CD4-positive, CD25-positive, alpha-beta regulatory T cell (primary cell): ENCODE results near the gene DYNLT2B. TPM values are rescaled to one million over a fixed set of nuclear protein-coding genes. Genes with fewer than 3 reads are reported as not detected.

Source experiments
- ATAC-seq, 2 donors: fragments of 150-1000 bp; cut with Tn5 transposase; one replicate each; pipeline ENCODE4 v1.10.0; 2021; ENCODE audit warnings: low read depth in 2 of 2, moderate number of reproducible peaks in 2 of 2, moderate library complexity in 1 of 2
- DNase-seq, 3 donors: peaks; one replicate each; pipeline versions ENCODE4 v3.0.0 to v3.0.0-alpha.2; 2012 to 2022; ENCODE audit warnings: mixed read lengths in 1 of 3
- H3K27ac ChIP-seq: one replicate; pipeline ENCODE4 v1.7.0; 2013; ENCODE audit warnings: mild to moderate bottlenecking, low read length; ENCODE audit not compliant: insufficient read depth, poor library complexity, severe bottlenecking
- H3K27me3 ChIP-seq: one replicate; pipeline ENCODE4 v1.7.0; 2013; ENCODE audit warnings: low read length; ENCODE audit not compliant: control insufficient read depth, insufficient read depth
- H3K36me3 ChIP-seq: one replicate; pipeline ENCODE4 v1.7.0; 2013; ENCODE audit warnings: mild to moderate bottlenecking, low read length, moderate library complexity; ENCODE audit not compliant: control insufficient read depth, insufficient read depth
- H3K4me1 ChIP-seq: 2 replicates; pipeline ENCODE4 v1.7.0; 2013; ENCODE audit warnings: mild to moderate bottlenecking, low read length; ENCODE audit not compliant: insufficient read depth, control insufficient read depth, poor library complexity, severe bottlenecking
- H3K4me3 ChIP-seq: one replicate; pipeline ENCODE4 v1.7.0; 2013; ENCODE audit warnings: low read depth, mild to moderate bottlenecking, low read length, moderate library complexity
- H3K9me3 ChIP-seq, 2 experiments: 1 replicate in 1 of 2; 2 replicates in 1 of 2; pipeline ENCODE4 v1.7.0; 2013; ENCODE audit warnings: low read length in 2 of 2, mild to moderate bottlenecking in 1 of 2, moderate library complexity in 1 of 2; ENCODE audit not compliant: control insufficient read depth in 2 of 2
- H3K27ac Mint-ChIP-seq, 3 donors: one replicate each; pipeline ENCODE4 v1.8.0; 2020 to 2022; ENCODE audit warnings: mild to moderate bottlenecking in 3 of 3, mixed read lengths in 3 of 3, moderate library complexity in 2 of 3
- H3K27me3 Mint-ChIP-seq: one replicate; pipeline ENCODE4 v1.8.0; 2022; ENCODE audit warnings: mild to moderate bottlenecking, mixed read lengths
- H3K36me3 Mint-ChIP-seq: one replicate; pipeline ENCODE4 v1.8.0; 2020; ENCODE audit warnings: mixed read lengths
- H3K4me1 Mint-ChIP-seq, 4 donors: one replicate each; pipeline ENCODE4 v1.8.0; 2020 to 2022; ENCODE audit warnings: mixed read lengths in 4 of 4, mild to moderate bottlenecking in 1 of 4
- H3K4me3 Mint-ChIP-seq, 4 donors: one replicate each; pipeline ENCODE4 v1.8.0; 2020 to 2022; ENCODE audit warnings: mild to moderate bottlenecking in 4 of 4, mixed read lengths in 4 of 4, moderate library complexity in 3 of 4
- H3K9me3 Mint-ChIP-seq, 7 donors: one replicate each; pipeline ENCODE4 v1.8.0; 2020 to 2022; ENCODE audit warnings: mixed read lengths in 7 of 7, mild to moderate bottlenecking in 3 of 7, moderate library complexity in 2 of 7
- polyA plus RNA-seq, 4 donors: library from polyadenylated mRNA; unstranded; fragments of 300-500 nt; fragmentation: Illumina TruSeq; gene quantifications; one replicate each; pipeline ENCODE4 v1.2.3, GENCODE V29; 2021
- total RNA-seq: library from RNA; stranded (reverse); gene quantifications from one replicate; pipeline ENCODE4 v1.2.3, GENCODE V29; 2022

Gene DYNLT2B
- total and polyA plus RNA-seq, 5 donors from 2014 or later = 9.1 to 20.7 (median 16.6) TPM

GRCh38 chr3:196273655-196274054, 44.4 kb downstream of the DYNLT2B start:
- no peaks in the 10 kb centered on the region for H3K27me3 ChIP-seq
- H3K4me3 ChIP-seq = no peak overlapping the region
- peaks cover 30% of the 10 kb centered on the region for H3K4me1 ChIP-seq
- Mint-ChIP-seq H3K27ac (peak overlapping the region in 2 of 3 donors; percentile 53 to 92), H3K27me3 (no peaks in the 10 kb centered on the region), H3K36me3 (peaks cover 13% of the 10 kb centered on the region), H3K4me1 (peaks cover 19 to 53% (median 37%) of the 10 kb centered on the region in 4 donors), H3K9me3 (no peaks in the 10 kb centered on the region), H3K4me3 (peak overlapping the region in 1 of 4 donors; percentile 22)
- no peaks in the 10 kb centered on the region for H3K9me3 ChIP-seq
- peaks cover 12% of the 10 kb centered on the region for H3K36me3 ChIP-seq
- peak overlapping the region; percentile 85 for H3K27ac ChIP-seq
- DNase-seq (peak in 1 of 3 donors; percentile 58), ATAC-seq (no peak)

DNA sequence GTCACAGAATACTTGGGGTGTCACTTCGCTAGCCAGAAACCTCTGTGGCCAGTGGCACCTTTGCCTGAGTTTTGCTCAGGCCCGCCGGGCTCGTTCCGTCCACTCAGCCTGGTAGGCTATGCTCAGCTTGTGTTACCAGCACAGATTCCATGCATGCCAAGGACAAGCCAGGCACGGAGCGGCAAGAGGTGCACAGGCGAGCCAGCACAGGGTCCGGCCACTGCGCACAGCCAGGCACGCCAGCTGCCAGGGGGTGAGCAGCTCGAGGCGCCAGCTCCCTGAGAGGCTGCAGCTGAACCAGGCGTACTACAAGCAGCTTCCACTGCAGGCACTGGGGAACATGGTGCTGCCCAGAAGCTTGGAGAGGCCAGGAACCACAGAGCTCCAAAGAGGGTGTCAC, 45.2 kb downstream of the DYNLT2B start:
- H3K9me3 ChIP-seq = no peaks in the 10 kb centered on the region
- DNase-seq = no peak
- H3K4me3 Mint-ChIP-seq = no peak overlapping the region
- H3K36me3 Mint-ChIP-seq = peaks cover 12% of the 10 kb centered on the region
- peaks cover 20% of the 10 kb centered on the region for H3K36me3 ChIP-seq
- no peak for ATAC-seq
- peak overlapping the region in 2 of 3 donors; percentile 75 to 95 for H3K27ac Mint-ChIP-seq
- peak overlapping the region; percentile 85 for H3K27ac ChIP-seq
- H3K27me3 ChIP-seq = no peaks in the 10 kb centered on the region
- H3K4me3 ChIP-seq = no peak overlapping the region
- no peaks in the 10 kb centered on the region for H3K27me3 Mint-ChIP-seq
- H3K4me1 ChIP-seq = peaks cover 30% of the 10 kb centered on the region
- H3K4me1 Mint-ChIP-seq = peaks cover 24 to 50% (median 33%) of the 10 kb centered on the region in 4 donors
- no peaks in the 10 kb centered on the region for H3K9me3 Mint-ChIP-seq

- peaks cover 22 to 44% (median 32%) of the 10 kb centered on the region in 4 donors for H3K4me1 Mint-ChIP-seq
- no peak overlapping the region for H3K4me3 Mint-ChIP-seq
- H3K36me3 Mint-ChIP-seq = peaks cover 13% of the 10 kb centered on the region
- peaks cover 33% of the 10 kb centered on the region for H3K36me3 ChIP-seq
- no peaks in the 10 kb centered on the region for H3K27me3 ChIP-seq
- H3K9me3 Mint-ChIP-seq = no peaks in the 10 kb centered on the region
- H3K27ac Mint-ChIP-seq = peak overlapping the region in 2 of 3 donors; percentile 11 to 48
- peaks cover 30% of the 10 kb centered on the region for H3K4me1 ChIP-seq
- DNase-seq = no peak
- H3K9me3 ChIP-seq = no peaks in the 10 kb centered on the region
- no peak overlapping the region for H3K4me3 ChIP-seq
- ATAC-seq = no peak
- no peak overlapping the region for H3K27ac ChIP-seq
- no peaks in the 10 kb centered on the region for H3K27me3 Mint-ChIP-seq
These were observed 47.5 kb downstream of the DYNLT2B start for GRCh38 chr3:196270499-196270898.

DNA sequence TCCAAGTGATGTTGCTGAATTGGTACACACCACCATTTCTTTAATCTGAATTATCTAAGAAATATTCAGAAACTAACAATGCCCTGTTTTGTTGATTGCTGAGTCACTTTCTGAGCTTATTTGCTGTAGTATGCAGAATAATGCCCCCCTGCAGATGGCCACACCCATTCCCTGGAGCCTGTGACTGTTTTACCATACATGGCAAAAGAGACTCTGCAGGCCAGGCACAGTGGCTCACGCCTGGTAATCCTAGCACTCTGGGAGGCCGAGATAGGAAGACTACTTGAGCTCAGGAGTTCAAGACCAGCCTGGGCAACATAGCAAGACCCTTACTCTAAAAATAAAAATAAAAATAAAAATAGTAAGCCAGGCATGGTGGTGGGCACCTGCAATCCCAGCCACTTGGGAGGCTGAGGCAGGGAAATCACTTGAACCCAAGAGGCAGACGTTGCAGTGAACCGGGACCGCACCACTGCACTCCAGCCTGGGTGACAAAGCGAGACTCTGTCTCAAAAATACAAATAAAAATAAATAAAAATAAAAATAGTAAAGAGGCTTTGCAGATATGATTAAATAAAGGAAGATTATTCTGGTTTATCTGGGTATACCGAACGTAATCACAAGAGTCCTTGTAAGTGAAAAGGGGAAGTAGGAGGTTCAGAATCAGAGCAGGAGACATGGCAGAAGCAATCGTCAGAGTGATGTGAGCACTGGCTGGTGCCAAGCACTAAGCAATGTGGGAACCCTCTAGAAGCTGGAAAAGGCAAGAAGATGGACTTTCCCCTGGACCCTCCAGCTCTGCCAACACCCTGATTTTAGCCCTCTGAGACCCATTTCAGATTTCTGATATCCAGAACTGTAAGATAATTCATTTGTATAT, 49.5 kb downstream of the DYNLT2B start:
- H3K36me3 Mint-ChIP-seq = peaks cover 26% of the 10 kb centered on the region
- ATAC-seq = no peak
- H3K36me3 ChIP-seq = peaks cover 39% of the 10 kb centered on the region

GRCh38 chr3:196263819-196264218, 54.2 kb downstream of the DYNLT2B start:
- H3K36me3 Mint-ChIP-seq = peaks cover 21% of the 10 kb centered on the region
- peaks cover 5% of the 10 kb centered on the region for H3K4me1 ChIP-seq
- peaks cover 15 to 27% (median 20%) of the 10 kb centered on the region in 4 donors for H3K4me1 Mint-ChIP-seq
- H3K27ac ChIP-seq = no peak overlapping the region
- no peaks in the 10 kb centered on the region for H3K27me3 Mint-ChIP-seq
- no peak overlapping the region for H3K4me3 ChIP-seq
- H3K9me3 Mint-ChIP-seq = peaks cover 0 to 3% (median 0%) of the 10 kb centered on the region in 7 donors
- no peaks in the 10 kb centered on the region for H3K27me3 ChIP-seq
- DNase-seq = no peak
- no peak overlapping the region for H3K27ac Mint-ChIP-seq
- peaks cover 43% of the 10 kb centered on the region for H3K36me3 ChIP-seq
- ATAC-seq = no peak
- no peak overlapping the region for H3K4me3 Mint-ChIP-seq
- H3K9me3 ChIP-seq = no peaks in the 10 kb centered on the region

More for the DNA sequence above, 49.5 kb downstream of the DYNLT2B start:
- Histone ChIP-seq H3K4me3 (no peak overlapping the region), H3K27me3 (no peaks in the 10 kb centered on the region), H3K9me3 (no peaks in the 10 kb centered on the region), H3K27ac (no peak overlapping the region), H3K4me1 (peaks cover 11% of the 10 kb centered on the region)
- H3K27ac Mint-ChIP-seq = peak overlapping the region in 2 of 3 donors; percentile 2 to 69
- no peaks in the 10 kb centered on the region for H3K9me3 Mint-ChIP-seq
- DNase-seq = peak in 1 of 3 donors; percentile 60
- peaks cover 19 to 38% (median 27%) of the 10 kb centered on the region in 4 donors for H3K4me1 Mint-ChIP-seq
- no peaks in the 10 kb centered on the region for H3K27me3 Mint-ChIP-seq
- no peak overlapping the region for H3K4me3 Mint-ChIP-seq

DNA sequence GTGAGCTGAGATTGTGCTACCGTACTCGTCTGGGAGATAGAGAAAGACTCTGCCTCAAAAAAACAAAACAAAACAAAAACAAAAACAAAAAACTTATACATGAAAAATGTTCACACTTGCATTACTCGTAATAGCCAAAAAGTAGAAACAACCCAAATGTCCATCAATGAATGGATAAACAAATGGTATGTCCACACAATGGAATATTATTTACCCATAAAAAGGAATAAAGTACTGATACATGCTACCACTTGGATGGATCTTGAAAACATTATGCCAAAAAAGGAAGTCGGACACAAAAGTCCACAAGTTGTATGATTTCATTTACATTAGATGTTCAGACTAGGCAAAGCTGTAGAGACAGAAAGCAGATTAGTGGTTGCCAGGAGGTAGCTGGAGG, 57.3 kb downstream of the DYNLT2B start:
- no peak for DNase-seq
- Histone ChIP-seq H3K9me3 (no peaks in the 10 kb centered on the region), H3K4me3 (no peak overlapping the region), H3K4me1 (no peaks in the 10 kb centered on the region), H3K27me3 (no peaks in the 10 kb centered on the region), H3K27ac (no peak overlapping the region), H3K36me3 (peaks cover 35% of the 10 kb centered on the region)
- Mint-ChIP-seq H3K36me3 (peaks cover 23% of the 10 kb centered on the region), H3K27ac (no peak overlapping the region), H3K9me3 (peaks cover 0 to 3% (median 0%) of the 10 kb centered on the region in 7 donors), H3K4me1 (peaks cover 13 to 23% (median 18%) of the 10 kb centered on the region in 4 donors), H3K27me3 (no peaks in the 10 kb centered on the region), H3K4me3 (no peak overlapping the region)
- ATAC-seq = no peak

DNA sequence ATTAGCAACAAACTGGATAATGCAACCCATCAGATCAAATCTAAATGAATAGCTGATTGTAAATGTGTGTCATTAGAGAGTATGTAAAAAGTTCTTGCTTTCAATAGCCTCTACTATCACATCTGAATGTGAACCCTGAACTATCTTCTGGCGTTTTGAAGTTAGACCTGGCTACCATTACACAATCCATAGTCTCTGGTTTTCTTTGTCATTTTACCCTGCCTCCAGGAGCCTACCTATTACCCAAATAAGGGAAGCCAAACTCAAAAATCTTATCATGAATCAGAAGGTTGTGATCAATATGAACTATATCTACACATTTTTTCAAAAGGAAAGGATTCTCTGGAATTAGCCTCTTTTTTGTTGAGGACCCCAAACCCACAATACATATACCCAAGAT, 62.3 kb downstream of the DYNLT2B start:
- no peaks in the 10 kb centered on the region for H3K9me3 ChIP-seq
- H3K36me3 ChIP-seq = peaks cover 30% of the 10 kb centered on the region
- Mint-ChIP-seq H3K4me1 (peaks cover 10 to 21% (median 13%) of the 10 kb centered on the region in 4 donors), H3K9me3 (peaks cover 0 to under 1% (median 0%) of the 10 kb centered on the region in 7 donors), H3K4me3 (no peak overlapping the region), H3K27me3 (no peaks in the 10 kb centered on the region), H3K27ac (peak overlapping the region in 2 of 3 donors; percentile 30 to 58), H3K36me3 (peaks cover 17% of the 10 kb centered on the region)
- no peak for ATAC-seq
- no peak for DNase-seq
- no peaks in the 10 kb centered on the region for H3K27me3 ChIP-seq
- peaks cover 5% of the 10 kb centered on the region for H3K4me1 ChIP-seq
- H3K4me3 ChIP-seq = no peak overlapping the region
- no peak overlapping the region for H3K27ac ChIP-seq
